Esophagus muscularis mucosa (tissue), 4 donors: Measurements from ENCODE around the gene SYNGAP1. TPM values are rescaled to one million over a fixed set of nuclear protein-coding genes. Genes with fewer than 3 reads are reported as not detected.
"Not testable (repeated sequence)": the region's sequence is repeated elsewhere in the genome, so short reads cannot be mapped to it uniquely, and the experiment has no call there.

Experiments
- DNase-seq: peaks from one replicate; pipeline ENCODE4 v3.0.0-alpha.2; 2017; ENCODE audit errors: extremely low spot score
- H3K27ac ChIP-seq, 4 donors: fragments of 200-600 bp; sonication (generic); replicated peaks in 1 of 4; 1 replicate in 3 of 4; 2 replicates in 1 of 4; pipeline ENCODE4 v1.5.1; 2016 to 2019; ENCODE audit warnings: mild to moderate bottlenecking in 1 of 4
- H3K27me3 ChIP-seq, 4 donors: fragments of 200-600 bp; sonication (generic); one replicate each; pipeline versions ENCODE4 v1.5.1 to v1.6.0; 2016 to 2019
- H3K36me3 ChIP-seq, 4 donors: fragments of 200-600 bp; sonication (generic); one replicate each; pipeline ENCODE4 v1.5.1; 2016 to 2019
- H3K4me1 ChIP-seq, 4 donors: fragments of 200-600 bp; sonication (generic); one replicate each; pipeline ENCODE4 v1.5.1; 2016 to 2019
- H3K4me3 ChIP-seq, 4 donors: fragments of 200-600 bp; sonication (generic); 1 replicate in 2 of 4; 2 replicates in 2 of 4; pipeline ENCODE4 v1.5.1; 2016 to 2019; ENCODE audit warnings: mild to moderate bottlenecking in 4 of 4, moderate library complexity in 1 of 4
- H3K9me3 ChIP-seq, 4 donors: fragments of 200-600 bp; sonication (generic); 1 replicate in 3 of 4; 2 replicates in 1 of 4; pipeline ENCODE4 v1.5.1; 2016 to 2019
- EP300 ChIP-seq: sonication (generic); formaldehyde crosslinking; IDR thresholded peaks from one replicate; pipeline ENCODE4 v1.6.1; 2017; ENCODE audit warnings: antibody characterized with exemption
- POLR2A ChIP-seq: fragments of 450-650 bp; IDR thresholded peaks from one replicate; pipeline ENCODE4 v1.6.1; 2017; ENCODE audit warnings: antibody characterized with exemption, moderate library complexity, mild to moderate bottlenecking, low read depth
- POLR2AphosphoS5 ChIP-seq, 2 donors: sonication (generic); formaldehyde crosslinking; IDR thresholded peaks; one replicate each; pipeline ENCODE4 v1.6.1; 2017; ENCODE audit warnings: antibody characterized with exemption in 2 of 2
- WGBS: methylation state at CpG from one replicate; pipeline ENCODE4 v1.1.5; 2018; 5-methylcytosine and 5-hydroxymethylcytosine counted together
- intact Hi-C: fragments of 100-400 bp; cut with DNase I; formaldehyde crosslinking; loops from one replicate; pipeline ENCODE4 v1.15.1; 2023
- total RNA-seq, 4 donors: library from RNA; depleted of rRNA; stranded (reverse); fragments of >200 nt; gene quantifications; one replicate each; pipeline versions ENCODE4 v1.1.0 to v1.2.1, GENCODE V29; 2016
- TF ChIP-seq, protein P1 (sequence below), 3 experiments: fragments of 200-600 bp in 2 of 3; fragments of 450-650 bp in 1 of 3; sonication (generic) in 2 of 3; IDR thresholded peaks; one replicate each; pipeline ENCODE4 v1.5.1; 2017 to 2019; ENCODE audit warnings: antibody characterized with exemption in 3 of 3, mild to moderate bottlenecking in 2 of 3, moderate library complexity in 1 of 3

SYNGAP1 gene
- 10 to 100 TPM in 3 of 4 donors, 1 to 10 TPM in 1; 8.0 to 17.6 (median 13.2) TPM for total RNA-seq

DNA sequence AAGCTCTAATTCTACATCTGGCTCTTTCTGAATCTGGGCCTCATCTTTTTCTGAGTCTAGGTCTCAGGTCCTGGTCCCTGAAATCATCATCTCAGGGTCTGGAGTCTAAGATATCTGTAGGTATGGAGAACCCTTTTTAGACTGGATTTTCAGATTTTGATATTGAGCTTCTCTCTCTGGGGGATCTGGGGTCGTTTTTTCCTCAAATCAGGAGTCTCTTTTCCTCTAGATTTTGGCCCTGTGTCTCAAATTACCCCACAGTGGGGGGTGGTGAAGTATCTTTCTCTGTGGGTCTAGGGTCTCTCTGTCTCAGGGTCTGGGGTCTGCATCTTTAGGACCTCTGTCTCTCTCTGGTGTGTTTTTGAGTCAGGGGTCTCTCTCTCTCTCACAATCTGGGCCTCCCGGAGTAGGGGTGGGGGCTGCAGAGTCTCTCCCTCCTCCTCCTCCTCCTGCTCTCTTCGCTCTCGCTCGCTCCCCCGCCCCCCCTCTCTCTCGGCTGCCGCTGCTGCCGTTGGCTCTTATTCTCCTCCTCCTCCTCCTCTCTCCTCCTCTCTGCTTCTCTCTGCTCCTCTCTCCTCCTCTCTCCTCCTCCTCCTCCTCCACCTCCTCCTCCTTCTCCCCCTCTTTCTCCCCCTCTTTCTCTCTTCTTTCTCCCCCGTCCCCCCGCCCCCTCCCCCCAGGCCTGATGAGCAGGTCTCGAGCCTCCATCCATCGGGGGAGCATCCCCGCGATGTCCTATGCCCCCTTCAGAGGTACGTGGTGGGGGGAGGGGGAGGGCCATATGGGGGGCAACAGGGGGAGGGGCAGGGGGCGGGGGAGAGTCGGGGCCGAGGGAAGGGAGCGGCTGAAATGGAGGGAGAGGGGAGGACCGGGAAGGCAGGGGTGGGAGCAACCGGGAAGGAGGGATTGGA, at the start of gene SYNGAP1:
Gene SYNGAP1, plus strand, starts transcription at position 486 of the 911 bp plus-strand sequence. Its CDS starts 200 bp downstream, at position 686.
- TF ChIP-seq, protein P1, sequence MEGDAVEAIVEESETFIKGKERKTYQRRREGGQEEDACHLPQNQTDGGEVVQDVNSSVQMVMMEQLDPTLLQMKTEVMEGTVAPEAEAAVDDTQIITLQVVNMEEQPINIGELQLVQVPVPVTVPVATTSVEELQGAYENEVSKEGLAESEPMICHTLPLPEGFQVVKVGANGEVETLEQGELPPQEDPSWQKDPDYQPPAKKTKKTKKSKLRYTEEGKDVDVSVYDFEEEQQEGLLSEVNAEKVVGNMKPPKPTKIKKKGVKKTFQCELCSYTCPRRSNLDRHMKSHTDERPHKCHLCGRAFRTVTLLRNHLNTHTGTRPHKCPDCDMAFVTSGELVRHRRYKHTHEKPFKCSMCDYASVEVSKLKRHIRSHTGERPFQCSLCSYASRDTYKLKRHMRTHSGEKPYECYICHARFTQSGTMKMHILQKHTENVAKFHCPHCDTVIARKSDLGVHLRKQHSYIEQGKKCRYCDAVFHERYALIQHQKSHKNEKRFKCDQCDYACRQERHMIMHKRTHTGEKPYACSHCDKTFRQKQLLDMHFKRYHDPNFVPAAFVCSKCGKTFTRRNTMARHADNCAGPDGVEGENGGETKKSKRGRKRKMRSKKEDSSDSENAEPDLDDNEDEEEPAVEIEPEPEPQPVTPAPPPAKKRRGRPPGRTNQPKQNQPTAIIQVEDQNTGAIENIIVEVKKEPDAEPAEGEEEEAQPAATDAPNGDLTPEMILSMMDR (IDR thresholded peaks at IDR 0.05), result no peak
- TF ChIP-seq EP300 (no peak), POLR2A (no peak), POLR2AphosphoS5 (IDR thresholded peaks at IDR 0.05) (no peak)
- 3% methylated on average over 21 of the region's 22 CpGs for WGBS
- no peaks in the 10 kb centered on the region for H3K27me3 ChIP-seq
- peak within 1 kb of the TSS; percentile 89 to 96 (median 96) for H3K27ac ChIP-seq
- intact Hi-C loops, result no loop called here
- H3K4me3 ChIP-seq, result peak within 1 kb of the TSS; percentile 52 to 78 (median 61)
- H3K9me3 ChIP-seq, result no peaks in the 10 kb centered on the region
- H3K4me1 ChIP-seq, result peaks cover 41 to 76% (median 70%) of the 10 kb centered on the region in 4 donors
- H3K36me3 ChIP-seq, result peaks cover 2 to 19% (median 18%) of the 10 kb centered on the region in 4 donors
- no peak for DNase-seq

DNA sequence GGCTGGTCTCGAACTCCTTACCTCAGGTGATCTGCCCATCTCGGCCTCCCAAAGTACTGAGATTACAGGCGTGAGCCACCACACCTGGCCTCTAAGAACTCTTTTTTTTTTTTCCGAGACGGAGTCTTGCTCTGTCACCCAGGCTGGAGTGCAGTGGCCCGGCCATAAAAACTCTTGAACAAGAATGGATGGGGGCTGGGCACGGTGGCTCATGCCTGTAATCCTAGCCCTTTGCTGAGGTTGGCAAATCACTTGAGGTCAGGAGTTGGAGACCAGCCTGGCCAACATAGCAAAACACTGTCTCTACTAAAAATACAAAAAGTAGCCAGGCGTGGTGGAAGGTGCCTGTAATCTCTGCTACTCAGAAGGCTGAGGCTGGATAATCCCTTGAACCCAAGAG, 48.0 kb upstream of the SYNGAP1 start:
- WGBS, result 92% methylated on average over 8 of the region's 8 CpGs
- H3K27me3 ChIP-seq, intact Hi-C loops: not testable (repeated sequence)

DNA sequence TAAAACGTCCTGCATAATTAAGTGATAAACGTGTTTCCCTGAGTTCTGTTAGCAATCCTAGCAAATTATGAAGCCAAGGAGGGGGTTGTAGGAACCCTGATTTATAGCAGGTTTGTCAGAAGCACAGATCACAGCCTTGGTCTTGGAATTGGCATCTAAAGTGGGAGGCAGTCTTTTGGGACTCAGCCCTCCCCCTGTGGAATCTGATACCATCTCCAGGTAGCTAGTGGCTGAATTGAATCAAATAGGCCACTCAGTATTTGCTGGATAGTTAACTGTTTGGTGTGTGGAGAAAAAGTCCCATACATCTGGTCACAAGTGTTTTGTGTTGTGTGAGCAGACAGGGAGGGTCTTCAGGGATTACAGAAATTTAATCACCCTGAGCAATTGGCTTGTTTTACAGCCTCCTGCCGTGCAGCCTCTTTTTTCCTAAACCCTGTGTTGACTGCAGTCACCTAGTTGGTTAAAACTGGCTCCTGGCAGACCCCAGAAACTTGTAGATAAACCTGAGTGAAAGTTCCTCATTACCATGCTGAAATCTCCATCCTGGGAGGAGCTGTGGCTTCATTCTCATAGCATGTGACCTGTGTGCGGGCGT, 47.2 kb upstream of the SYNGAP1 start:
- 46% methylated on average over 5 of the region's 5 CpGs for WGBS
- H3K36me3 ChIP-seq, result no peaks in the 10 kb centered on the region
- H3K27ac ChIP-seq, result no peak overlapping the region
- peaks cover 17 to 26% (median 20%) of the 10 kb centered on the region in 4 donors for H3K4me1 ChIP-seq
- DNase-seq, result no peak
- TF ChIP-seq, protein P1 (IDR thresholded peaks at IDR 0.05), result no peak
- no peak for TF ChIP-seq POLR2AphosphoS5 (IDR thresholded peaks at IDR 0.05)
- no peaks in the 10 kb centered on the region for H3K27me3 ChIP-seq
- no peaks in the 10 kb centered on the region for H3K9me3 ChIP-seq
- intact Hi-C loops, result no loop called here
- no peak overlapping the region for H3K4me3 ChIP-seq

More for the DNA sequence above, 48.0 kb upstream of the SYNGAP1 start:
- DNase-seq, H3K36me3 ChIP-seq, H3K27ac ChIP-seq, H3K4me3 ChIP-seq, H3K9me3 ChIP-seq: not testable (repeated sequence)
- peaks cover 17 to 26% (median 20%) of the 10 kb centered on the region in 4 donors for H3K4me1 ChIP-seq

DNA sequence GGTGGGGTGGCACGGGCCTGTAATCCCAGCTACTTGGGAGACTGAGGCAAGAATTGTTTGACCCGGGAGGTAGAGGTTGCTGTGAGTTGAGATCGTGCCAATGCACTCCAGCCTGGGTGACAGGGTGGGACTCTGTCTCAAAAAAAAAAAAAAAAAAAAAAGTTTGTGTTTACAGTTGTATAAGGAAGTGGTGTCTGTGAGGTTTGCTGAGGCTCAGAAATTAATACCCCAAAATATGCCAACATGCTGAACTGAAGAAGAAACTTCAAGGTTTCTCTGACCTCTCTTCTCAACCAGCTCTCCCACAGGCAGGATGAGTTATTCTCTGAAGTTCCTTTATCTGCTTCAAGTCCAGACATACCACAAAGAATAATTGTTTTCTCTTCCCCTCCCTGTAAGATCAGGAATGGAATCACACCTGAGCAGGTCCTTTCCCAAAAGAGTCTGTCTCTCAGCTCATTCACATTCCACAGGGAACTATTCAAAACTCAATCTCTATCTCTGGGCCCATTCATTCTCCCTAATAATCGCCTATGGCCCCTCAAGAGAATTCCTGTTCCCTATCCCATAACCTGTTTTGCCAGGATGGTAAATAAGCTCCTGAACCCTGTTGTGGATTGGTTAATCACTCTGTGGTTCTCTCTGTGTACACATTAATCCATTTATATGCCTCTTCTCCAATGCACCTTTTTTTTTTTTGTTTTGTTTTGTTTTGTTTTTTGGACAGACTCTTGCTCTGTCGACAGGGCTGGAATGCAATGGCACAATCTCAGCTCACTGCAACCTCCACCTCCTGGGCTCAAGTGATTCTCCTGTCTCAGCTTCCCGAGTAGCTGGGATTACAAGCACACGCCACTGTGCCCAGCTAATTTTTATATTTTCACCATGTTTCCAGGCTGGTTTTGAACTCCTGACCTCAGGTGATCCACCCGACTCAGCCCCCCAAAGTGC, 45.6 kb upstream of the SYNGAP1 start:
- intact Hi-C loops, result no loop called here
- Histone ChIP-seq H3K4me3 (peak overlapping the region in 1 of 4 donors; percentile 30), H3K9me3 (no peaks in the 10 kb centered on the region), H3K4me1 (peaks cover 17 to 26% (median 20%) of the 10 kb centered on the region in 4 donors), H3K27me3 (no peaks in the 10 kb centered on the region), H3K27ac (peak overlapping the region; percentile 58 to 77 (median 70)), H3K36me3 (no peaks in the 10 kb centered on the region)
- WGBS, result 69% methylated on average over 8 of the region's 8 CpGs
- no peak for DNase-seq
- TF ChIP-seq, protein P1 (IDR thresholded peaks at IDR 0.05), result no peak
- TF ChIP-seq POLR2AphosphoS5 (IDR thresholded peaks at IDR 0.05) (no peak), POLR2A (no peak), EP300 (no peak)
